H1 (cell line): ENCODE data around the gene DLK1. TPM values are rescaled to one million over a fixed set of nuclear protein-coding genes. Genes with fewer than 3 reads are reported as not detected.

Source experiments
- CBX8 ChIP-seq: fragments of 300-800, 300-1000 bp; sonication (generic); IDR thresholded peaks from 2 replicates; pipeline ENCODE4 v1.7.1; 2016; ENCODE audit warnings: low read depth, low read length, borderline replicate concordance
- CHD1 ChIP-seq: IDR thresholded peaks from 2 replicates; pipeline ENCODE4 v1.6.1; 2012; ENCODE audit warnings: low read depth, low read length, improper control_type of control experiment
- GTF2F1 ChIP-seq: IDR thresholded peaks from 2 replicates; pipeline ENCODE4 v1.6.1; 2012; ENCODE audit warnings: low read depth, low read length, improper control_type of control experiment, borderline replicate concordance
- MAFK ChIP-seq: IDR thresholded peaks from 2 replicates; pipeline ENCODE4 v1.6.1; 2012; ENCODE audit warnings: low read depth, mild to moderate bottlenecking, improper control_type of control experiment, low read length
- POLR2A ChIP-seq, 2 experiments: IDR thresholded peaks; 1 replicate in 1 of 2; 2 replicates in 1 of 2; pipeline ENCODE4 v1.6.1; 2011; ENCODE audit warnings: low read depth in 2 of 2, low read length in 2 of 2, mild to moderate bottlenecking in 2 of 2; ENCODE audit errors: control extremely low read depth in 1 of 2
- TBP ChIP-seq: IDR thresholded peaks from 2 replicates; pipeline ENCODE4 v1.6.1; 2011; ENCODE audit warnings: low read depth, low read length, improper control_type of control experiment
- polyA plus RNA-seq, 7 experiments: library from polyadenylated mRNA; depleted of rRNA in 3 of 7; stranded (reverse) in 5 of 7; unstranded in 2 of 7; fragments of >200 nt in 5 of 7; fragments of 200-250 nt in 2 of 7; gene quantifications; 1 replicate in 5 of 7; 2 replicates in 1 of 7; 4 replicates in 1 of 7; pipeline versions ENCODE4 v1.2.1 to v1.2.3, GENCODE V29; 2011 to 2013; ENCODE audit warnings: missing spikeins in 2 of 7, mixed read lengths in 2 of 7
- total RNA-seq: library from RNA; stranded (reverse); fragmentation: NEBNext Ultra II Directional; extraction: Animal tissue kit (Norgen Biotek cat#: 25700); gene quantifications from 2 replicates; pipeline ENCODE4 v1.2.1, GENCODE V29; 2021
- TF ChIP-seq, protein P1 (sequence below): fragments of 300-600 bp; sonication (generic); IDR thresholded peaks from 2 replicates; pipeline ENCODE4 v1.7.1; 2012; ENCODE audit warnings: low read length, moderate library complexity, mild to moderate bottlenecking, inconsistent platforms; ENCODE audit not compliant: insufficient replicate concordance
- TF ChIP-seq, protein P2 (sequence below): IDR thresholded peaks from 2 replicates; pipeline ENCODE4 v1.6.1; 2011; ENCODE audit warnings: low read length, improper control_type of control experiment

Gene DLK1
- total and polyA plus RNA-seq, 2 of the 8 experiments (the other 6 are each of a cell fraction or from before 2014, with no cell fraction given): 1.3 to 2.4 TPM

DNA sequence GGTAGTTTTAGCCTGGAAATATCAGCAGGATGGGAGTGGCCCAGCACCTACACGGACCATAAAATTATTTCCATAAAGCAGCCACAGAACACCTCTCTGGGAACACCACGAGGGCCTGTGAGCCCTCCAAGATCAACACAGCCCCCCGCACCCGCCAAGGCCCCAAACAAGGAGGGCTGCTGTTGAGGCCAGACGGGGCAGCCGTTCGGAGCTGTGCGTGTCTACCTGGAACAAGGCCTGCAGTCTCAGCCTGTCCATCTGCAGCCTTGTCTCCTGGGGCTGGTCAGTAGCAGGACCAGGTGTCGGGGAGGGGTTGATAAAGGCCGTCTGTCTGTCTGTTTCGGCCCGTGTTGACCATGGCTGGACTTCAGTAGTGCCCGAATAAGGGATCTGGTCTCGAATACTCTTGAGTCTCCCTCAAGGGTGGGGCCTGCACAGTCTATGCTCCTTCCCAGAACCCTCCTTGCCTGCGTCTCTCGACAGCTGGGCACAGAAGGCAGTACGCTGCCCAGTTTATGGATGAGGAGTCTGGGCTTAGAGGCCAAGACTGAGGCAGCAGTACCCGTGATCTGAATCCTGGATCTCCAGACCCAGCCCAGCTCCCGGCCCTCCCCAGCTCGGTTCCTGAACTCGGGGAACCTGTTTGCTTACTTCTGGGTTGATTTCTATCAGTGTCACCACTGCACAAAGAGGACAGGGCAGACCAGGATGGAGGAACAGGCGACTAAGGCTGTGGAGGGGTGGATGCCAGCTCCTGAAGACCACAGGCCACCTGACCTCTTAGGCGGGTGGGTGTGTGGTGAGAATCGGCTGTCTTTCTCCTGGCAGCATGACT, 23.1 kb upstream of the DLK1 start (continued):
- TF ChIP-seq, protein P1, sequence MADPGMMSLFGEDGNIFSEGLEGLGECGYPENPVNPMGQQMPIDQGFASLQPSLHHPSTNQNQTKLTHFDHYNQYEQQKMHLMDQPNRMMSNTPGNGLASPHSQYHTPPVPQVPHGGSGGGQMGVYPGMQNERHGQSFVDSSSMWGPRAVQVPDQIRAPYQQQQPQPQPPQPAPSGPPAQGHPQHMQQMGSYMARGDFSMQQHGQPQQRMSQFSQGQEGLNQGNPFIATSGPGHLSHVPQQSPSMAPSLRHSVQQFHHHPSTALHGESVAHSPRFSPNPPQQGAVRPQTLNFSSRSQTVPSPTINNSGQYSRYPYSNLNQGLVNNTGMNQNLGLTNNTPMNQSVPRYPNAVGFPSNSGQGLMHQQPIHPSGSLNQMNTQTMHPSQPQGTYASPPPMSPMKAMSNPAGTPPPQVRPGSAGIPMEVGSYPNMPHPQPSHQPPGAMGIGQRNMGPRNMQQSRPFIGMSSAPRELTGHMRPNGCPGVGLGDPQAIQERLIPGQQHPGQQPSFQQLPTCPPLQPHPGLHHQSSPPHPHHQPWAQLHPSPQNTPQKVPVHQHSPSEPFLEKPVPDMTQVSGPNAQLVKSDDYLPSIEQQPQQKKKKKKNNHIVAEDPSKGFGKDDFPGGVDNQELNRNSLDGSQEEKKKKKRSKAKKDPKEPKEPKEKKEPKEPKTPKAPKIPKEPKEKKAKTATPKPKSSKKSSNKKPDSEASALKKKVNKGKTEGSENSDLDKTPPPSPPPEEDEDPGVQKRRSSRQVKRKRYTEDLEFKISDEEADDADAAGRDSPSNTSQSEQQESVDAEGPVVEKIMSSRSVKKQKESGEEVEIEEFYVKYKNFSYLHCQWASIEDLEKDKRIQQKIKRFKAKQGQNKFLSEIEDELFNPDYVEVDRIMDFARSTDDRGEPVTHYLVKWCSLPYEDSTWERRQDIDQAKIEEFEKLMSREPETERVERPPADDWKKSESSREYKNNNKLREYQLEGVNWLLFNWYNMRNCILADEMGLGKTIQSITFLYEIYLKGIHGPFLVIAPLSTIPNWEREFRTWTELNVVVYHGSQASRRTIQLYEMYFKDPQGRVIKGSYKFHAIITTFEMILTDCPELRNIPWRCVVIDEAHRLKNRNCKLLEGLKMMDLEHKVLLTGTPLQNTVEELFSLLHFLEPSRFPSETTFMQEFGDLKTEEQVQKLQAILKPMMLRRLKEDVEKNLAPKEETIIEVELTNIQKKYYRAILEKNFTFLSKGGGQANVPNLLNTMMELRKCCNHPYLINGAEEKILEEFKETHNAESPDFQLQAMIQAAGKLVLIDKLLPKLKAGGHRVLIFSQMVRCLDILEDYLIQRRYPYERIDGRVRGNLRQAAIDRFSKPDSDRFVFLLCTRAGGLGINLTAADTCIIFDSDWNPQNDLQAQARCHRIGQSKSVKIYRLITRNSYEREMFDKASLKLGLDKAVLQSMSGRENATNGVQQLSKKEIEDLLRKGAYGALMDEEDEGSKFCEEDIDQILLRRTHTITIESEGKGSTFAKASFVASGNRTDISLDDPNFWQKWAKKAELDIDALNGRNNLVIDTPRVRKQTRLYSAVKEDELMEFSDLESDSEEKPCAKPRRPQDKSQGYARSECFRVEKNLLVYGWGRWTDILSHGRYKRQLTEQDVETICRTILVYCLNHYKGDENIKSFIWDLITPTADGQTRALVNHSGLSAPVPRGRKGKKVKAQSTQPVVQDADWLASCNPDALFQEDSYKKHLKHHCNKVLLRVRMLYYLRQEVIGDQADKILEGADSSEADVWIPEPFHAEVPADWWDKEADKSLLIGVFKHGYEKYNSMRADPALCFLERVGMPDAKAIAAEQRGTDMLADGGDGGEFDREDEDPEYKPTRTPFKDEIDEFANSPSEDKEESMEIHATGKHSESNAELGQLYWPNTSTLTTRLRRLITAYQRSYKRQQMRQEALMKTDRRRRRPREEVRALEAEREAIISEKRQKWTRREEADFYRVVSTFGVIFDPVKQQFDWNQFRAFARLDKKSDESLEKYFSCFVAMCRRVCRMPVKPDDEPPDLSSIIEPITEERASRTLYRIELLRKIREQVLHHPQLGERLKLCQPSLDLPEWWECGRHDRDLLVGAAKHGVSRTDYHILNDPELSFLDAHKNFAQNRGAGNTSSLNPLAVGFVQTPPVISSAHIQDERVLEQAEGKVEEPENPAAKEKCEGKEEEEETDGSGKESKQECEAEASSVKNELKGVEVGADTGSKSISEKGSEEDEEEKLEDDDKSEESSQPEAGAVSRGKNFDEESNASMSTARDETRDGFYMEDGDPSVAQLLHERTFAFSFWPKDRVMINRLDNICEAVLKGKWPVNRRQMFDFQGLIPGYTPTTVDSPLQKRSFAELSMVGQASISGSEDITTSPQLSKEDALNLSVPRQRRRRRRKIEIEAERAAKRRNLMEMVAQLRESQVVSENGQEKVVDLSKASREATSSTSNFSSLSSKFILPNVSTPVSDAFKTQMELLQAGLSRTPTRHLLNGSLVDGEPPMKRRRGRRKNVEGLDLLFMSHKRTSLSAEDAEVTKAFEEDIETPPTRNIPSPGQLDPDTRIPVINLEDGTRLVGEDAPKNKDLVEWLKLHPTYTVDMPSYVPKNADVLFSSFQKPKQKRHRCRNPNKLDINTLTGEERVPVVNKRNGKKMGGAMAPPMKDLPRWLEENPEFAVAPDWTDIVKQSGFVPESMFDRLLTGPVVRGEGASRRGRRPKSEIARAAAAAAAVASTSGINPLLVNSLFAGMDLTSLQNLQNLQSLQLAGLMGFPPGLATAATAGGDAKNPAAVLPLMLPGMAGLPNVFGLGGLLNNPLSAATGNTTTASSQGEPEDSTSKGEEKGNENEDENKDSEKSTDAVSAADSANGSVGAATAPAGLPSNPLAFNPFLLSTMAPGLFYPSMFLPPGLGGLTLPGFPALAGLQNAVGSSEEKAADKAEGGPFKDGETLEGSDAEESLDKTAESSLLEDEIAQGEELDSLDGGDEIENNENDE: no peak
- TF ChIP-seq, protein P2, sequence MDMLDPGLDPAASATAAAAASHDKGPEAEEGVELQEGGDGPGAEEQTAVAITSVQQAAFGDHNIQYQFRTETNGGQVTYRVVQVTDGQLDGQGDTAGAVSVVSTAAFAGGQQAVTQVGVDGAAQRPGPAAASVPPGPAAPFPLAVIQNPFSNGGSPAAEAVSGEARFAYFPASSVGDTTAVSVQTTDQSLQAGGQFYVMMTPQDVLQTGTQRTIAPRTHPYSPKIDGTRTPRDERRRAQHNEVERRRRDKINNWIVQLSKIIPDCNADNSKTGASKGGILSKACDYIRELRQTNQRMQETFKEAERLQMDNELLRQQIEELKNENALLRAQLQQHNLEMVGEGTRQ: no peak
- TF ChIP-seq CHD1 (no peak), MAFK (no peak), CBX8 (no peak), GTF2F1 (no peak), TBP (no peak), POLR2A (IDR thresholded peaks at IDR 0.05; ENCODE audit: control extremely low read depth in 1 of 2, low read depth in 2 of 2, low read length in 2 of 2) (no peak)
- TF ChIP-seq, all 59 proteins: peak for 0
